ENCODE measurements around the gene TSEN2. TPM values are rescaled to one million over a fixed set of nuclear protein-coding genes. Genes with fewer than 3 reads are reported as not detected.
A peak's percentile ranks its signal among the peaks of the same experiment; 100 is the strongest.

The TSEN2 gene
- total and polyA plus RNA-seq, 9 of the 15 experiments (the other 6 are each of a cell fraction or from before 2014, with no cell fraction given): 38.5 to 76.3 (median 46.6) TPM

DNA sequence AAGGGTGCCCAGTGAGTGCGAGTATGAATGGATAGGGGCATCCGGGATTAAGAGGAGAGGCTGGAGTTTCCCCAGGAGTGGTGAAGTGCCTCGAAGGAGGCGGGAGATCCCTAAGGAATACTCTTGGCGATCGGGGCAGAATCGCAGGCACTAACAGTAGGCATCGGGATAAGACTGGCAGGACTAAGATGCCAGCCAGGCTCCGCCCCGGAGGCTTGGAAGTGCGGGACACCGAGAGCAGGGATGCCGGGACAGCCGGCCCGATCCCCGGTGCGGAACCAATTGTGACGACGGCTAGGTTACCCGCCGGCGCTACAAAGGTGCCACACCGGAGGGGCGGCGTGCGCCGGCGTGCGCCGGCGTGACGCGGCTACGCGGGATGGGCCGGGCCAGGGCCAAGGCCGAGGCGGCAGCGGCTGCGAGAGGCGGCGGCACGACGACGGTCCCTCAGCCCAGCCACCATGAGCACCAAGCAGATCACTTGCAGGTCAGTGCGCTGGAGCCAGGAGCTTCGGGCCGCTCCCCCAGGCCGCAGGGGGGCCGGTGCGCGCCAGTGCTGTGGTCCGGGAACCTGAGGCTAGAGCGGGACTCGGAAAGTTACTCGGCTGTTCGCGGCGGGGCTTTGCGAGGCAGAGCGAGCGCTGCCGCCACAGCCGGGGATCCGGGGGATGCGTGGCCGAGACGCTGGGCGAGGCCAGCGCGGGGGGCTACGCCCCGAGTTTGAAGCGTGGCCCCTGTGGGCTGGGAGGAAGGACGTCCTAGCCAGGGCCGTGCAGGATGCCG lies 72.6 kb downstream of the TSEN2 start, which contains the start of gene MKRN2 (continued):
- peak; percentile 53 for TF ChIP-seq TEAD4 (IDR thresholded peaks at IDR 0.05; ENCODE audit: low read length)
- 0 out of 2 replicates have a peak, but pooled peaks have one; percentile 10 for TF ChIP-seq TEAD4 (CRISPR knock-in tag; IDR thresholded peaks at IDR 0.05; ENCODE audit: borderline replicate concordance)
- TF ChIP-seq, protein P1, sequence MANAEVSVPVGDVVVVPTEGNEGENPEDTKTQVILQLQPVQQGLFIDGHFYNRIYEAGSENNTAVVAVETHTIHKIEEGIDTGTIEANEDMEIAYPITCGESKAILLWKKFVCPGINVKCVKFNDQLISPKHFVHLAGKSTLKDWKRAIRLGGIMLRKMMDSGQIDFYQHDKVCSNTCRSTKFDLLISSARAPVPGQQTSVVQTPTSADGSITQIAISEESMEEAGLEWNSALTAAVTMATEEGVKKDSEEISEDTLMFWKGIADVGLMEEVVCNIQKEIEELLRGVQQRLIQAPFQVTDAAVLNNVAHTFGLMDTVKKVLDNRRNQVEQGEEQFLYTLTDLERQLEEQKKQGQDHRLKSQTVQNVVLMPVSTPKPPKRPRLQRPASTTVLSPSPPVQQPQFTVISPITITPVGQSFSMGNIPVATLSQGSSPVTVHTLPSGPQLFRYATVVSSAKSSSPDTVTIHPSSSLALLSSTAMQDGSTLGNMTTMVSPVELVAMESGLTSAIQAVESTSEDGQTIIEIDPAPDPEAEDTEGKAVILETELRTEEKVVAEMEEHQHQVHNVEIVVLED (CRISPR knock-in tag; IDR thresholded peaks at IDR 0.05): peak; percentile 100
- peak; percentile 92 for TF ChIP-seq MYC (IDR thresholded peaks at IDR 0.05; ENCODE audit: low read depth, low read length)
- peak; percentile 38; the same call in 1 of the 2 replicates for TF ChIP-seq MYC (CRISPR knock-in tag; IDR thresholded peaks at IDR 0.05; ENCODE audit: borderline replicate concordance, low read depth)
- TF ChIP-seq NEUROD1 (IDR thresholded peaks at IDR 0.05; ENCODE audit: borderline replicate concordance, low read depth, low read length, partially characterized antibody): peak; percentile 89
- peak; percentile 69; the same call in 1 of the 2 replicates for TF ChIP-seq ZNF263 (CRISPR knock-in tag; IDR thresholded peaks at IDR 0.05; ENCODE audit: borderline replicate concordance)
- peak; percentile 40; the same call in 1 of the 2 replicates for TF ChIP-seq E2F3 (CRISPR knock-in tag; IDR thresholded peaks at IDR 0.05)
- no peak for TF ChIP-seq SMARCB1 (IDR thresholded peaks at IDR 0.05; ENCODE audit: insufficient read length, low read depth)
- no peak for TF ChIP-seq DDX20 (tag; IDR thresholded peaks at IDR 0.05; ENCODE audit: low read depth)
- TF ChIP-seq POLR2H (tag; IDR thresholded peaks at IDR 0.05; ENCODE audit: low read depth): peak; percentile 76
- TF ChIP-seq SOX6 (IDR thresholded peaks at IDR 0.05): peak; percentile 73; the same call in 1 of the 2 replicates
- no peak for TF ChIP-seq ZNF695 (CRISPR knock-in tag; IDR thresholded peaks at IDR 0.05)
- no peak for TF ChIP-seq YBX1 (IDR thresholded peaks at IDR 0.05)
- TF ChIP-seq, protein P2, sequence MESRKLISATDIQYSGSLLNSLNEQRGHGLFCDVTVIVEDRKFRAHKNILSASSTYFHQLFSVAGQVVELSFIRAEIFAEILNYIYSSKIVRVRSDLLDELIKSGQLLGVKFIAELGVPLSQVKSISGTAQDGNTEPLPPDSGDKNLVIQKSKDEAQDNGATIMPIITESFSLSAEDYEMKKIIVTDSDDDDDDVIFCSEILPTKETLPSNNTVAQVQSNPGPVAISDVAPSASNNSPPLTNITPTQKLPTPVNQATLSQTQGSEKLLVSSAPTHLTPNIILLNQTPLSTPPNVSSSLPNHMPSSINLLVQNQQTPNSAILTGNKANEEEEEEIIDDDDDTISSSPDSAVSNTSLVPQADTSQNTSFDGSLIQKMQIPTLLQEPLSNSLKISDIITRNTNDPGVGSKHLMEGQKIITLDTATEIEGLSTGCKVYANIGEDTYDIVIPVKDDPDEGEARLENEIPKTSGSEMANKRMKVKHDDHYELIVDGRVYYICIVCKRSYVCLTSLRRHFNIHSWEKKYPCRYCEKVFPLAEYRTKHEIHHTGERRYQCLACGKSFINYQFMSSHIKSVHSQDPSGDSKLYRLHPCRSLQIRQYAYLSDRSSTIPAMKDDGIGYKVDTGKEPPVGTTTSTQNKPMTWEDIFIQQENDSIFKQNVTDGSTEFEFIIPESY (CRISPR knock-in tag; IDR thresholded peaks at IDR 0.05): peak; percentile 61; the same call in 1 of the 2 replicates
- TF ChIP-seq SIX5 (IDR thresholded peaks at IDR 0.05; ENCODE audit: borderline replicate concordance in 1 of 2, insufficient read depth in 1 of 2, low read depth in 1 of 2, low read length in 2 of 2): peak; percentile 52 to 56; a peak in 3 of 4 replicates
- TF ChIP-seq PHF8 (IDR thresholded peaks at IDR 0.05; ENCODE audit: borderline replicate concordance, low read length): peak; percentile 99
- TF ChIP-seq, protein P3, sequence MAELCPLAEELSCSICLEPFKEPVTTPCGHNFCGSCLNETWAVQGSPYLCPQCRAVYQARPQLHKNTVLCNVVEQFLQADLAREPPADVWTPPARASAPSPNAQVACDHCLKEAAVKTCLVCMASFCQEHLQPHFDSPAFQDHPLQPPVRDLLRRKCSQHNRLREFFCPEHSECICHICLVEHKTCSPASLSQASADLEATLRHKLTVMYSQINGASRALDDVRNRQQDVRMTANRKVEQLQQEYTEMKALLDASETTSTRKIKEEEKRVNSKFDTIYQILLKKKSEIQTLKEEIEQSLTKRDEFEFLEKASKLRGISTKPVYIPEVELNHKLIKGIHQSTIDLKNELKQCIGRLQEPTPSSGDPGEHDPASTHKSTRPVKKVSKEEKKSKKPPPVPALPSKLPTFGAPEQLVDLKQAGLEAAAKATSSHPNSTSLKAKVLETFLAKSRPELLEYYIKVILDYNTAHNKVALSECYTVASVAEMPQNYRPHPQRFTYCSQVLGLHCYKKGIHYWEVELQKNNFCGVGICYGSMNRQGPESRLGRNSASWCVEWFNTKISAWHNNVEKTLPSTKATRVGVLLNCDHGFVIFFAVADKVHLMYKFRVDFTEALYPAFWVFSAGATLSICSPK (IDR thresholded peaks at IDR 0.05; ENCODE audit: borderline replicate concordance): no peak
- TF ChIP-seq, protein P4, sequence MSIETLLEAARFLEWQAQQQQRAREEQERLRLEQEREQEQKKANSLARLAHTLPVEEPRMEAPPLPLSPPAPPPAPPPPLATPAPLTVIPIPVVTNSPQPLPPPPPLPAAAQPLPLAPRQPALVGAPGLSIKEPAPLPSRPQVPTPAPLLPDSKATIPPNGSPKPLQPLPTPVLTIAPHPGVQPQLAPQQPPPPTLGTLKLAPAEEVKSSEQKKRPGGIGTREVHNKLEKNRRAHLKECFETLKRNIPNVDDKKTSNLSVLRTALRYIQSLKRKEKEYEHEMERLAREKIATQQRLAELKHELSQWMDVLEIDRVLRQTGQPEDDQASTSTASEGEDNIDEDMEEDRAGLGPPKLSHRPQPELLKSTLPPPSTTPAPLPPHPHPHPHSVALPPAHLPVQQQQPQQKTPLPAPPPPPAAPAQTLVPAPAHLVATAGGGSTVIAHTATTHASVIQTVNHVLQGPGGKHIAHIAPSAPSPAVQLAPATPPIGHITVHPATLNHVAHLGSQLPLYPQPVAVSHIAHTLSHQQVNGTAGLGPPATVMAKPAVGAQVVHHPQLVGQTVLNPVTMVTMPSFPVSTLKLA (conservative IDR thresholded peaks at IDR 0.05): peak; percentile 74 to 90
- TF ChIP-seq HNRNPH1 (optimal IDR thresholded peaks at IDR 0.05; ENCODE audit: low read depth, low read length): no peak

Measured in K562 (cell line).